Ovary (tissue), 9 donors: ENCODE measurements around the gene ANO1. TPM values are rescaled to one million over a fixed set of nuclear protein-coding genes. Genes with fewer than 3 reads are reported as not detected.

ENCODE experiments used
- DNase-seq, 5 donors: peaks; one replicate each; pipeline ENCODE4 v3.0.0-alpha.2; 2019 to 2020
- H3K27ac ChIP-seq, 2 donors: fragments of 200-600 bp; one replicate each; pipeline versions ENCODE4 v1.5.1 to v1.8.0; 2019 to 2022
- H3K27me3 ChIP-seq: fragments of 200-600 bp; one replicate; pipeline ENCODE4 v1.8.0; 2022
- H3K36me3 ChIP-seq: fragments of 200-600 bp; sonication (generic); one replicate; pipeline ENCODE4 v1.5.1; 2019
- H3K4me1 ChIP-seq: one replicate; pipeline ENCODE4 v1.8.1; 2013; ENCODE audit warnings: mild to moderate bottlenecking, moderate library complexity; ENCODE audit not compliant: insufficient read depth
- H3K4me3 ChIP-seq: fragments of 200-600 bp; sonication (generic); one replicate; pipeline ENCODE4 v1.5.1; 2017
- H3K9me3 ChIP-seq, 2 donors: fragments of 200-600 bp in 1 of 2; sonication (generic) in 1 of 2; one replicate each; pipeline versions ENCODE4 v1.5.1 to v1.8.1; 2013 to 2019; ENCODE audit warnings: mild to moderate bottlenecking in 1 of 2, moderate library complexity in 1 of 2
- EP300 ChIP-seq: sonication (generic); formaldehyde crosslinking; IDR thresholded peaks from one replicate; pipeline ENCODE4 v1.6.1; 2017; ENCODE audit warnings: antibody characterized with exemption
- POLR2A ChIP-seq: fragments of 450-650 bp; IDR thresholded peaks from one replicate; pipeline ENCODE4 v1.6.1; 2017; ENCODE audit warnings: antibody characterized with exemption, mild to moderate bottlenecking, moderate library complexity
- WGBS, 3 donors: extraction: QIAGEN DNeasy Blood & Tissue Kit in 1 of 3; methylation state at CpG; one replicate each; pipeline versions ENCODE4 v1.1.5 to v1.1.7; 2013 to 2017; 5-methylcytosine and 5-hydroxymethylcytosine counted together
- intact Hi-C, 4 donors: fragments of 100-400 bp; cut with DNase I; formaldehyde crosslinking; loops; one replicate each; pipeline versions ENCODE4 v1.11.0 to v1.15.1; 2022 to 2023
- polyA plus RNA-seq, 2 donors: library from polyadenylated mRNA; stranded (reverse); fragments of 200-250 nt in 1 of 2; fragments of 350-450 nt in 1 of 2; fragmentation: Illumina TruSeq in 1 of 2; extraction: RNeasy Lipid Tissue Mini Kit (QIAGEN cat#74804) in 1 of 2; gene quantifications; one replicate each; pipeline ENCODE4 v1.2.3, GENCODE V29; 2013 to 2014
- total RNA-seq, 7 donors: library from RNA; depleted of rRNA in 2 of 7; stranded (reverse); fragments of >200 nt in 2 of 7; fragmentation: NEBNext Ultra II Directional in 3 of 7; extraction: Animal tissue kit (Norgen Biotek cat#: 25700) in 3 of 7; gene quantifications; one replicate each; pipeline versions ENCODE4 v1.1.0 to v1.2.4, GENCODE V29; 2016 to 2023
- TF ChIP-seq, protein P1 (sequence below), 3 donors: fragments of 450-650 bp in 2 of 3; fragments of 200-600 bp in 1 of 3; IDR thresholded peaks; one replicate each; pipeline versions ENCODE4 v1.5.1 to v1.8.0; 2016 to 2022; ENCODE audit warnings: antibody characterized with exemption in 3 of 3, mild to moderate bottlenecking in 1 of 3
- donor health status: DM: no; HTN: no; CAD: no; lungs with moderate emphysema.
- donor health status: DM: no; HTN: no; CAD: no.
- donor health status: Bipolar disorder and iron deficiency.
- donor health status: DM: yes; HTN: yes; CAD: no.
- donor health status: DM: no; HTN: no; CAD: no.
- donor health status: DM: yes; HTN: yes; CAD: no.

ANO1 gene
- total and polyA plus RNA-seq, 9 donors = 1.7 to 59.1 (median 8.6) TPM

DNA sequence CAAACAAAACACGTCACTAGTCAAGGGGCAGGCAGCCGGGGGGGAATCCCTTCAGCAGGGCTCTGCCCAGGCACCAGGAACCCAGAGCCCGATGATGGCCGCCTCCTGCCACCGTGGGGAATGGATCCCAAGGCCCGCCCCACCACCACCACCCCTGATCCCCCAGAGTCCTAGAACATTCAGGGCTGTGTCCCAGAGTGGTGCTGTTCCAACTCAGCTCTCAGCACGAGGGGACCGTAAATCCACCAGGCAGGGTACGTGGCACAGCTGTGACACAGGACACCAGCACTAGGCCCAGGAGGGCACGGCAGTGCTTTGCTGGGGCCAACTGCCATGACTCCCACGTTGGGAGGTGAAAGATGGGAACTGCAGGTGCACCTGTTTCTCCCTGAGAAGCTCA lies 29.6 kb downstream of the ANO1 start:
- H3K9me3 ChIP-seq = no peaks in the 10 kb centered on the region
- TF ChIP-seq, protein P1, sequence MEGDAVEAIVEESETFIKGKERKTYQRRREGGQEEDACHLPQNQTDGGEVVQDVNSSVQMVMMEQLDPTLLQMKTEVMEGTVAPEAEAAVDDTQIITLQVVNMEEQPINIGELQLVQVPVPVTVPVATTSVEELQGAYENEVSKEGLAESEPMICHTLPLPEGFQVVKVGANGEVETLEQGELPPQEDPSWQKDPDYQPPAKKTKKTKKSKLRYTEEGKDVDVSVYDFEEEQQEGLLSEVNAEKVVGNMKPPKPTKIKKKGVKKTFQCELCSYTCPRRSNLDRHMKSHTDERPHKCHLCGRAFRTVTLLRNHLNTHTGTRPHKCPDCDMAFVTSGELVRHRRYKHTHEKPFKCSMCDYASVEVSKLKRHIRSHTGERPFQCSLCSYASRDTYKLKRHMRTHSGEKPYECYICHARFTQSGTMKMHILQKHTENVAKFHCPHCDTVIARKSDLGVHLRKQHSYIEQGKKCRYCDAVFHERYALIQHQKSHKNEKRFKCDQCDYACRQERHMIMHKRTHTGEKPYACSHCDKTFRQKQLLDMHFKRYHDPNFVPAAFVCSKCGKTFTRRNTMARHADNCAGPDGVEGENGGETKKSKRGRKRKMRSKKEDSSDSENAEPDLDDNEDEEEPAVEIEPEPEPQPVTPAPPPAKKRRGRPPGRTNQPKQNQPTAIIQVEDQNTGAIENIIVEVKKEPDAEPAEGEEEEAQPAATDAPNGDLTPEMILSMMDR (IDR thresholded peaks at IDR 0.05) = no peak
- TF ChIP-seq EP300 = no peak
- TF ChIP-seq POLR2A = no peak
- intact Hi-C loops = no loop called here
- 70 to 78% (median 74%) methylated on average over 11 of the region's 11 CpGs for WGBS, 3 donors
- no peak for DNase-seq
- H3K27ac ChIP-seq = no peak overlapping the region
- no peaks in the 10 kb centered on the region for H3K27me3 ChIP-seq
- no peak overlapping the region for H3K4me3 ChIP-seq
- H3K36me3 ChIP-seq = no peaks in the 10 kb centered on the region
- H3K4me1 ChIP-seq = no peaks in the 10 kb centered on the region

DNA sequence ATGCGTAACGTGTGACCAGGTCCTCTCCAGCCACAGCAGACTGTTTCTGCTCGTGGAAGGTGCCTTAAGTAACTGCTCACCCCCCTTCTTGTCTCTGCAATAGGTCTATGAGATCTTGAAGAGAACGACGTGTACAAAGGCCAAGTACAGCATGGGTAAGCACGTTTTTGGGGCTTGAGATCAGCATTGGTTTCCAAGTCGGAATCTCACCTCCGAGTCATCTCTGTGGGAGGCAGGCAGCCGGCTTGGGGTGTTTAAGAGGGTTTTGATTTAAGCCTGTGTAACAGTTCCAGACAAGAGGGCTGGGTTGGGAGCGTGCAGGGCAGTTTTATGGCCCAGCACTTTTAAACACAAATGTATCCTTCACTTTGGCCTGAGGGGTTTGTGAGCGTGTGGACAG lies 30.1 kb downstream of the ANO1 start:
- no peaks in the 10 kb centered on the region for H3K27me3 ChIP-seq
- H3K4me3 ChIP-seq = no peak overlapping the region
- WGBS, 3 donors = 38 to 39% (median 39%) methylated on average over 11 of the region's 11 CpGs
- TF ChIP-seq, protein P1 (IDR thresholded peaks at IDR 0.05) = no peak
- TF ChIP-seq POLR2A (no peak), EP300 (no peak)
- intact Hi-C loops = no loop called here
- H3K4me1 ChIP-seq = no peaks in the 10 kb centered on the region
- no peak for DNase-seq
- H3K36me3 ChIP-seq = no peaks in the 10 kb centered on the region
- no peaks in the 10 kb centered on the region for H3K9me3 ChIP-seq
- H3K27ac ChIP-seq = no peak overlapping the region

DNA sequence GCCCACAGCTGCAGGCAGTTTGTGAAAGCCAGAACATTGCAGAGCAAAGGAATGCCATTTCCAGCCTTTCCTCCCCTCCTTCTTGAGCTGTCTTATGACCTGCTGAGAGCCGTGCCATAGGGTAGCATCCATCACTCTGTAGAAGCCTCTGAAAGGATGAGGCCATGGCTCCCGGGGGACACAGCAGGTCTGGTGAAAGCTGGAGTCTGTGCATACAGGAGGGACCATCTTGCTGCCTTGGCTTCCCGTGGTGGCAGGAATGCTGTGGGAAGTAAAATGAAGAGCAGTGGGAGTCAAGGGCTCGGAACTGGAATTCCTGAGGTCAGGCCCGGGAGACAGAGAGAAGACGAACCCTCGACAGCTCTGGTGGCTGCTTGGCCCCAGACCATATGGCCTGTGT lies 30.9 kb downstream of the ANO1 start:
- no peak overlapping the region for H3K27ac ChIP-seq
- H3K9me3 ChIP-seq = no peaks in the 10 kb centered on the region

DNA sequence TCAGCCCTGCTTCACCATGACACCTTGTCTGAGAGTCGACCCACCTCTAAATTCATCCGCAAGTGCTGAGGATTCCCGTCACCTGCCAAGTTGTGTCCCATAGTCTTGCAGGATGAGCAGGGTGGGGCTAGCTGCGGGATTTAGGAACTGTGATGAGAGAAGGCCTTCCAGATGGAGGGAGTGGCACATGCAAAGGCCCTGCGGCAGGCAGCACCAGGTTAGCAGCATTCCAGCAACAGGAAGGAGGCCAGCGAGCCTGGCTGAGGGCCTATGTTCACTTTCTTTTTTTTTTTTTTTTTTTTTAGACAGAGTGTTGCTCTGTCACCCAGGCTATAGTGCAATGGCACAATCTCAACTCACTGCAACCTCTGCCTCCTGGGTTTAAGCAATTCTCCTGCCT lies 31.8 kb downstream of the ANO1 start:
- no peaks in the 10 kb centered on the region for H3K27me3 ChIP-seq
- no peak overlapping the region for H3K4me3 ChIP-seq
- TF ChIP-seq EP300 (no peak), POLR2A (no peak)
- TF ChIP-seq, protein P1 (IDR thresholded peaks at IDR 0.05) = no peak
- H3K27ac ChIP-seq = no peak overlapping the region
- DNase-seq = no peak
- no peaks in the 10 kb centered on the region for H3K9me3 ChIP-seq
- no peaks in the 10 kb centered on the region for H3K36me3 ChIP-seq
- H3K4me1 ChIP-seq = no peaks in the 10 kb centered on the region
- intact Hi-C loops = no loop called here
- whole genome bisulfite sequencing, 3 donors = 94 to 97% (median 94%) methylated on average over 6 of the region's 6 CpGs

More for the DNA sequence above, 30.9 kb downstream of the ANO1 start:
- WGBS, 3 donors = 25 to 34% (median 30%) methylated on average over 7 of the region's 7 CpGs
- intact Hi-C loops = no loop called here
- no peak for DNase-seq
- TF ChIP-seq POLR2A (no peak), EP300 (no peak)
- TF ChIP-seq, protein P1 (IDR thresholded peaks at IDR 0.05) = no peak
- Histone ChIP-seq H3K4me1 (no peaks in the 10 kb centered on the region), H3K36me3 (no peaks in the 10 kb centered on the region), H3K27me3 (no peaks in the 10 kb centered on the region), H3K4me3 (no peak overlapping the region)
